Measurements from ENCODE around the gene B4GALT6.

Gene B4GALT6

DNA sequence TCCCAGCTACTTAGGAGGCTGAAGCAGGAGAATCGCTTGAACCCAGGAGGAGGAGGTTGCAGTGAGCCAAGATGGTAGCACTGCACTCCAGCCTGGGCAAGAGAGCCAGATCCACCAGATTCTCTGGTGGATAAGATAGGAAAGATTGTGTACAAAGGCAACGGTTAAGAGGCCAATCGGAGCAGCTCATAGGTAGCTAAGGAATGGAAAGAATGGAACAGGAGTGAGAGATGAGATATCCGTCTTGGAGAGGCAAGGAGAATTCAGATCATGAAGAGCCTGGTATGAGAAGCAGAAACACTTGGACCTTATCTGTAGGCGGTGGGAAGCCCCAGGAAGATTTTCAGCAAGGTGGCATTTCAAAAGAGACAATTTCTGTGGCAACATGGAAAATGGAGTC is 65.6 kb downstream of the B4GALT6 start:
- no peak overlapping the region for H3K4me3 ChIP-seq (replicated peaks; ENCODE audit: low read depth, low read length)
- TF ChIP-seq, protein P1, sequence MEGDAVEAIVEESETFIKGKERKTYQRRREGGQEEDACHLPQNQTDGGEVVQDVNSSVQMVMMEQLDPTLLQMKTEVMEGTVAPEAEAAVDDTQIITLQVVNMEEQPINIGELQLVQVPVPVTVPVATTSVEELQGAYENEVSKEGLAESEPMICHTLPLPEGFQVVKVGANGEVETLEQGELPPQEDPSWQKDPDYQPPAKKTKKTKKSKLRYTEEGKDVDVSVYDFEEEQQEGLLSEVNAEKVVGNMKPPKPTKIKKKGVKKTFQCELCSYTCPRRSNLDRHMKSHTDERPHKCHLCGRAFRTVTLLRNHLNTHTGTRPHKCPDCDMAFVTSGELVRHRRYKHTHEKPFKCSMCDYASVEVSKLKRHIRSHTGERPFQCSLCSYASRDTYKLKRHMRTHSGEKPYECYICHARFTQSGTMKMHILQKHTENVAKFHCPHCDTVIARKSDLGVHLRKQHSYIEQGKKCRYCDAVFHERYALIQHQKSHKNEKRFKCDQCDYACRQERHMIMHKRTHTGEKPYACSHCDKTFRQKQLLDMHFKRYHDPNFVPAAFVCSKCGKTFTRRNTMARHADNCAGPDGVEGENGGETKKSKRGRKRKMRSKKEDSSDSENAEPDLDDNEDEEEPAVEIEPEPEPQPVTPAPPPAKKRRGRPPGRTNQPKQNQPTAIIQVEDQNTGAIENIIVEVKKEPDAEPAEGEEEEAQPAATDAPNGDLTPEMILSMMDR (IDR thresholded peaks at IDR 0.05; ENCODE audit: insufficient read depth, low read length, poor library complexity, severe bottlenecking): no peak
- no peak for DNase-seq (ENCODE audit: extremely low read depth, insufficient read length)
- no peaks in the 10 kb centered on the region for H3K27me3 ChIP-seq (replicated peaks; ENCODE audit: control insufficient read depth, insufficient read depth, low read length)
- H3K36me3 ChIP-seq (ENCODE audit: control insufficient read depth, insufficient read depth, low read length): no peaks in the 10 kb centered on the region

DNA sequence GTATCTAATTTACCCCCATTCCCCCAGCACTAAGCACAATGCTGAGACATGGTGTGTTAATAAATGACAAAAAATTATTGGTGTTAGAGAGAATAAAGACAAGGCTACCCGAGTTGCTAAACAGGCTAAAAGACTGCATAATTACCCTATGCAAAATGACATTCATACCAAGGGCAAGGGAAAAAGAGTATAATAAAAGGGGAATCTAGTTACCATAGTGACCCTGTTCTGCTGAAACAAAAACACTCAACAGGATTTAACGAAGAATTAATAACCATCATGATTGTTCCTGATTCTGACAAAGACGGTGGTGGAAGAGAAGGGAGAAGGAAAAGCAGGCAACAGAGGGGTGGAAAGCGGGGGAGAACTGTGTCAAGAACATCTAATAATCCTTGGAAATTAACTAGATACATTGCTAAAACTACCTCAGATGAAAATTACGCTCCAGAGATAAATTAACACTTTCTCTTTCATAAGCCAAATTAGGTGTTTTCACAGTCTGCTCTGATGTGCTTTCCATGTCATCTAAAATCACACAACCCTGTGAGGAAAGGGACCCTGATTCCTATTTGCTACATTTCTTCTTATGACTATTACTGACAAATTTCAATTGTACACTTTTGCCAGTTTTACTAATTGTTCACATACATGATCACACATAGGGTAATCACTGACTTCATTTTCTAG is 67.2 kb downstream of the B4GALT6 start:
- no peaks in the 10 kb centered on the region for H3K36me3 ChIP-seq (ENCODE audit: control insufficient read depth, insufficient read depth, low read length)
- no peaks in the 10 kb centered on the region for H3K27me3 ChIP-seq (replicated peaks; ENCODE audit: control insufficient read depth, insufficient read depth, low read length)
- H3K4me3 ChIP-seq (replicated peaks; ENCODE audit: low read depth, low read length): no peak overlapping the region
- TF ChIP-seq, protein P1 (IDR thresholded peaks at IDR 0.05; ENCODE audit: insufficient read depth, low read length, poor library complexity, severe bottlenecking): no peak
- DNase-seq (ENCODE audit: extremely low read depth, insufficient read length): no peak

DNA sequence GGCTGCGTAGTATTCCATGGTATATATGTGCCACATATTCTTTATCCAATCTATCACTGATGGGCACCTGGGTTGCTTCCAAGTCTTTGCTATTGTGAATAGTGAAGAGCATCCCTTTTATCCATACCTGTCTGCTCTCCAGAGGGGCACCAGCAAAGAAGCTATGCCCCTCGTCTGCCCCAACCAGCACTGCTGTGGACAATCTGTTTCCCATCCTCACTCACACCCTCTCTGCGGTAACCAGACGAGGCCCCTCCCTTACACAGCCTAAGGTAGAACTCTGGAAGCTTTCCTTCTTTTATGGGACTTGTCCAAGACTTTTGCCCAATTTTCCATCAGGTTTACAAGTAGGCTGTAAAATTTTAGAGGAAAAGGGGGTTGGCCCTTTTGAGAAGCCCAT is 67.8 kb downstream of the B4GALT6 start:
- no peaks in the 10 kb centered on the region for H3K27me3 ChIP-seq (replicated peaks; ENCODE audit: control insufficient read depth, insufficient read depth, low read length)
- TF ChIP-seq, protein P1 (IDR thresholded peaks at IDR 0.05; ENCODE audit: insufficient read depth, low read length, poor library complexity, severe bottlenecking): no peak
- DNase-seq (ENCODE audit: extremely low read depth, insufficient read length): no peak
- H3K4me3 ChIP-seq (replicated peaks; ENCODE audit: low read depth, low read length): no peak overlapping the region
- no peaks in the 10 kb centered on the region for H3K36me3 ChIP-seq (ENCODE audit: control insufficient read depth, insufficient read depth, low read length)

- no peaks in the 10 kb centered on the region for H3K27me3 ChIP-seq (replicated peaks; ENCODE audit: control insufficient read depth, insufficient read depth, low read length)
- TF ChIP-seq, protein P1 (IDR thresholded peaks at IDR 0.05; ENCODE audit: insufficient read depth, low read length, poor library complexity, severe bottlenecking): no peak
- H3K4me3 ChIP-seq (replicated peaks; ENCODE audit: low read depth, low read length): no peak overlapping the region
- H3K36me3 ChIP-seq (ENCODE audit: control insufficient read depth, insufficient read depth, low read length): no peaks in the 10 kb centered on the region
- DNase-seq (ENCODE audit: extremely low read depth, insufficient read length): no peak
These were observed 70.3 kb downstream of the B4GALT6 start for GRCh38 chr18:31614044-31614443.

GRCh38 chr18:31612124-31612523 is 72.3 kb downstream of the B4GALT6 start:
- DNase-seq (ENCODE audit: extremely low read depth, insufficient read length): no peak
- Histone ChIP-seq H3K4me3 (replicated peaks; ENCODE audit: low read depth, low read length) (no peak overlapping the region), H3K36me3 (ENCODE audit: control insufficient read depth, insufficient read depth, low read length) (no peaks in the 10 kb centered on the region), H3K27me3 (replicated peaks; ENCODE audit: control insufficient read depth, insufficient read depth, low read length) (no peaks in the 10 kb centered on the region)
- TF ChIP-seq, protein P1 (IDR thresholded peaks at IDR 0.05; ENCODE audit: insufficient read depth, low read length, poor library complexity, severe bottlenecking): no peak

- TF ChIP-seq, protein P1 (IDR thresholded peaks at IDR 0.05; ENCODE audit: insufficient read depth, low read length, poor library complexity, severe bottlenecking): no peak
- no peaks in the 10 kb centered on the region for H3K27me3 ChIP-seq (replicated peaks; ENCODE audit: control insufficient read depth, insufficient read depth, low read length)
- no peak overlapping the region for H3K4me3 ChIP-seq (replicated peaks; ENCODE audit: low read depth, low read length)
- no peaks in the 10 kb centered on the region for H3K36me3 ChIP-seq (ENCODE audit: control insufficient read depth, insufficient read depth, low read length)
- DNase-seq (ENCODE audit: extremely low read depth, insufficient read length): no peak
These were observed 72.9 kb downstream of the B4GALT6 start for GRCh38 chr18:31611511-31611910.
